ENCODE data around the gene IRF9.

Gene IRF9

GRCh38 chr14:24165785-24166184 lies 4.7 kb downstream of the IRF9 start:
- no peak for DNase-seq (ENCODE audit: low read depth in 2 of 2)
- TF ChIP-seq CTCF (IDR thresholded peaks at IDR 0.05; ENCODE audit: low read depth, low read length), result no peak
- H3K4me3 ChIP-seq (replicated peaks in 1 of 2; ENCODE audit: low read depth in 2 of 2, low read length in 2 of 2), result no peak overlapping the region

- TF ChIP-seq CTCF (IDR thresholded peaks at IDR 0.05; ENCODE audit: low read depth, low read length), result no peak
- no peak for DNase-seq (ENCODE audit: low read depth in 2 of 2)
- H3K4me3 ChIP-seq (replicated peaks in 1 of 2; ENCODE audit: low read depth in 2 of 2, low read length in 2 of 2), result no peak overlapping the region
Observed at GRCh38 chr14:24167469-24168114, 6.5 kb downstream of the IRF9 start.

GRCh38 chr14:24171422-24172260 lies 10.6 kb downstream of the IRF9 start, which contains the start of gene REC8:
REC8 (plus strand) TSS chr14:24172080; CDS start chr14:24172553, 473 bp downstream.
- DNase-seq (ENCODE audit: low read depth in 2 of 2), result peak in 1 of 2 donors; percentile 88
- no peak for TF ChIP-seq CTCF (IDR thresholded peaks at IDR 0.05; ENCODE audit: low read depth, low read length)
- peak within 1 kb of the TSS in 1 of 2 donors; percentile 44 for H3K4me3 ChIP-seq (replicated peaks in 1 of 2; ENCODE audit: low read depth in 2 of 2, low read length in 2 of 2)

GRCh38 chr14:24172261-24172860 lies 11.3 kb downstream of the IRF9 start:
- no peak for DNase-seq (ENCODE audit: low read depth in 2 of 2)
- no peak for TF ChIP-seq CTCF (IDR thresholded peaks at IDR 0.05; ENCODE audit: low read depth, low read length)
- H3K4me3 ChIP-seq (replicated peaks in 1 of 2; ENCODE audit: low read depth in 2 of 2, low read length in 2 of 2), result peak overlapping the region in 1 of 2 donors; percentile 44

GRCh38 chr14:24172871-24173281 lies 11.8 kb downstream of the IRF9 start:
- TF ChIP-seq CTCF (IDR thresholded peaks at IDR 0.05; ENCODE audit: low read depth, low read length), result no peak
- H3K4me3 ChIP-seq (replicated peaks in 1 of 2; ENCODE audit: low read depth in 2 of 2, low read length in 2 of 2), result peak overlapping the region in 1 of 2 donors; percentile 3
- DNase-seq (ENCODE audit: low read depth in 2 of 2), result no peak

DNA sequence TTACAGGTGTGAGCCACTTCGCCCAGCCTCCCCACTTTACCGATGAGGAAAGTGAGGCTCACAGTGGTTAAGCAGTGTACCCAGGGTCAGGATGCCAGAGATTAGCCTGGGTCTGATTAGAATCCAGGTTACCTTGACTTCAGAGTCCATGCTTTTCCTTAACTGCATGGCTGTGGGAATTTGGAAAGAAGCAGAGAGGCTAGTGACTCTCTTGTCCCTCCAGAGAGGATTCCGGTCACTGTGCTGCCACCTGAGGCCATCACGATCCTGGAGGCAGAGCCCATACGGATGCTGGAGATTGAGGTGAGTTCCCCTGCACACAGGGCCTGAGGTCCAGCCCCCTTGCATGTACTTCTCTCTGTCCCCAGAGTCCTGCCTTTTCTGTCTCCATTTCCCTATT lies 15.5 kb downstream of the IRF9 start:
- TF ChIP-seq CTCF (IDR thresholded peaks at IDR 0.05; ENCODE audit: low read depth, low read length), result no peak
- no peak overlapping the region for H3K4me3 ChIP-seq (replicated peaks in 1 of 2; ENCODE audit: low read depth in 2 of 2, low read length in 2 of 2)
- DNase-seq (ENCODE audit: low read depth in 2 of 2), result no peak

Measured in cardiac fibroblast (primary cell).